MV-4-11 (cell line): ENCODE results near the gene ROS1.
A peak's percentile ranks its signal among the peaks of the same experiment; 100 is the strongest.
"Not testable (repeated sequence)": the region's sequence is repeated elsewhere in the genome, so short reads cannot be mapped to it uniquely, and the experiment has no call there.

Experiments used
- DNase-seq: peaks from one replicate; lab custom pipeline; 2025; lab: John Stamatoyannopoulos, UW

The ROS1 gene

DNA sequence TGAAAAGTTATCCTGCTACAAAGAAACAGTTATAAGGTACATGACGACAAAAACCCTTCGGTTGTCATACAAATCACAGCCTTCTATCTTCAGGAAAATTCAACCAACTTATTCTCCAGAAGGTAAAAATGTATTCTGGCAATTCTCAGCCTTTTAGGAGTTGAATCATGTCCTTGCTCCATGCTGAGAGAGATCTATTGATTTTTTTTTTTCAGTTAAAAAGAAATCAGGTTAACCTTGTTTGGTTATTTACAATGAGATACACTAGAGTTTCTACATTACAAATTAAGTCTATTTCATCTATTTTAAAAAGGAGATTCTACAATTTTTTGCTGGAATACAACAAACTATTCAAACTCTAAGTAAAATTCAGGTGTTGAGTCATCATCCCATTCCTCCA is 45.4 kb downstream of the ROS1 start:
- no peak for DNase-seq

DNA sequence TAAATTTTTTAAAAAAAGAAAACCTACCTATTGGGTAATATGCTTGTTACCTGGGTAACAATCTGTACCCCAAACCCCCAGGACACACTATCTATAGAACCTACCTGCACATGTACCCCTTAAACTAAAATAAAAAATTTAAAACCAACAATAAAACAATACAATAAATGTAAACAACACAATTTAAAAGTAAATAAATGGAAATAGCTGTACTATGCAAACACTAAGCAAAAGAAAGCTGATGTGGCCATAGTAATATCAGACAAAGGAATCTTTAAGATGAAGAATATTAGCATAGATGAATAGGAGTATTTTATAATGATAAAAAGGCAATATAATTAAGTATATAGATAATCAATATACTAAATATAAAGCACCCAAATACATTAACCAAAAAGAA is 50.3 kb downstream of the ROS1 start:
- no peak for DNase-seq

DNA sequence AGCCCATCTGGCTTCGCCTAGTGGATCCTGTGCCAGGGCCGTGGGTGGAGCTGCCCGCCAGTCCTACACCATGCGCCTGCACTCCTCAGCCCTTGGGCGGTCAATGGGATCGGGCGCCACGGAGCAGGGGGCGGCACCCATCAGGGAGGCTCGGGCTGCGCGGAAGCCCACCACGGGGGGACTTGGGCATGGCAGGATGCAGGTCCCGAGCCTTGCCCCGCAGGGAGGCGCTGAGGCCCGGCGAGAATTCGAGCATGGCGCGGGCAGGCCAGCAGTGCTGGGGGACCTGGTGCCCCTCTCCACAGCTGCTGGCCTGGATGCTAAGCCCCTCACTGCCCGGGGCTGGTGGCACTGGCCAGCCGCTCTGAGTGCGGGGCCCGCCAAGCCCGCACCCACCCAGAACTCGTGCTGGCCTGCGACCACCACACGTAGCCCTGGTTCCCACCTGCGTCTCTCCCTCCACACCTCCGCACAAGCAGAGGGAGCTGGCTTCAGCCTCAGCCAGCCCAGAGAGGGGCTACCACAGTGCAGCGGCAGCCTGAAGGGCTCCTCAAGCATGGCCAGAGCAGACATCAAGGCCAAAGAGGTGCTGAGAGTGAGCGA is 52.4 kb downstream of the ROS1 start:
- DNase-seq = no peak

DNA sequence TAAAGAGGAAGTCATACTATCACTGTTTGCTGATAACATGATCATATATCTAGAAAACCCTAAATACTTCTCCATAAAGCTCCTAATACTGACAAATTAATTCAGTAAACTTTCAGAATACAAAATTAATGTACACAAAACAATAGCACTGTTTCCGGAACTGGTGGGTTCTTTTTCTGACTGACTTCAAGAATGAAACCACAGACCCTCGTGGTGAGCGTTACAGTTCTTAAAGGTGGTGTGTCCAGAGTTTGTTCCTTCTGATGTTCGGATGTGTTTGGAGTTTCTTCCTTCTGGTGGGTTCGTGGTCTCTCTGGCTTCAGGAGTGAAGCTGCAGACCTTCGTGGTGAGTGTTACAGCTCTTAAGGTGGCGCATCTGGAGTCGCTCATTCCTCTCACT is 53.5 kb downstream of the ROS1 start:
- not testable (repeated sequence) for DNase-seq

DNA sequence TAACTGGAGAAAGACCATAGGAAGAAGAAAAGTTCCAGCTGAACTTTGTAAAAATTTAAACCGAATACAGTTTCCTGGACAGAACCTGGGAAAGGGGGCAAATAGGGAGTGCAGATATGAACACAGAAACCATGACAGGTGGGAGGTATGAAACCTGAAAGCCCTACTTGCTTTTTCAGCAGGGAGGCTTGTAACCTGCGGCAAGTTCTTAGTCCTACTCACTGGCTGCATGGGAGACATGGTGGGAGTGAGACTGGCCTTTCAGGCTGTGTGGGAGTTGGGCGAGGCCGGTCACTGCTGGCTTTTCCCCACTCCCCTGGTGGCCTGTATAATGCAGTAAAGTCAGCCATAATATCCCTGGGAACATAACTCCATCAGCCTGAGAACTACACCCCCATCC is 54.2 kb downstream of the ROS1 start:
- no peak for DNase-seq

DNA sequence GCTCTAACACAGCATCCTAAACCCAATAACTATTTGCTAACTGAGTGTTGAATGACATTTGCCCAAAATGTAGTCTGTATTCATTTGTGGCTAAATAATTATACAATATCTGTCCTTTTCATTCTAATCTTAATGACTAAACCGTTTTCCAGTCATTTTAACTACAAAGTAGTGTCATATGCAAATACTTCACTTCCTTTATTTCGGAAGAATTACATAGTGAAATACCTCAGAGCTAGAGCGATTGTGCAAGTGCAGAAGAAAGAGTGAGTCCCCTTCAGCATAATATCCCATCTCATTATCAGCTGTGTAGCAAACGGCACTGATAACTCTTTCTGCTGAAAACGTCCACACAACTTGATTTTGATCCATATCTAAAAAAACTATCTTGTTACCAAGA is 66.2 kb downstream of the ROS1 start:
- DNase-seq = peak; percentile 61

DNA sequence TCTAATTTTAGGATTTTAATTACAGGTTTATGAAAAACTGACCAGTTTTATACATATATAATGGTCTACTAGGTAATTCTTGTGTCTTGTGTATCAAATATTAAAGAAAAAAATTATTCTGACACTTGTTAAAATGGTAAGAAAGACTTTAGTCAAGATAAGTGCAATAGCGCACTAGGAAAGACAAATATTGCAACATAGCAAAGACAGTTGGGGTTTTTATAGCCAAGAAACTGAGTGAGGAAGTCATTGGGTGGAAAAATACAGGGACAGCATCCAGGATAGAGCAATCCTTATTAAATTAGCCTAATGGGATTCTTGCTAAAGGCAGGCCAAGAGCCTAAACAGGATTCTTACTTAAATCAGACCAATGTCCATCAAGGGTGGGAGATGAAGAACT is 71.1 kb downstream of the ROS1 start:
- peak; percentile 51 for DNase-seq

DNA sequence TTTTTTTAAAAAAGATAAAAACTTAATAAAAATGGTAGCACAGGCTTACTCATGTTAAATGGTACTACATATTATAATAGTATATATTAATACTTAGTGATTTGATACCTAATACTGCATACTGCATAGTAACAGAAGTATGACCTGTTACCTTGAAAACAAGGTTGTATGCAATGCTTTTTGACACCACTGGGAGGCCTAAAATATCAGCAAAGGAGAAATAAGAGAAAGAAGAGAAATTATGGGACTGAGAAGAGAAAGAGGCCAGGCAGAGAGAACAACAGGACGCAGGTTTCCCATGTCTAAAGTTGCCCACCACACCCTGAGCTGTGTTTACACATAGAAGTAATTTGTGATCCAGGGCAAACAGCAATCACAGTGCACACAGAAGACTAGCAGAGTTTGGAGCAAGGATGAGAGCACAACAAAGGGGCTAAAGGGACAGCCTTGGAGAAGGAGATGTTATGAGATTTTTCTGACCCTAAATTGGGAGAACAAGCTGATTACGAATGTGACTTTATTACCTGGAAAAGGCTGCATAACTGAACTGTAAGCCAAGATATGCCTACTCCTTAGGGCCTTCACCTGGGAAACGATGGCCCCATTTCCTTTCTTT is 73.2 kb downstream of the ROS1 start:
- DNase-seq = no peak

DNA sequence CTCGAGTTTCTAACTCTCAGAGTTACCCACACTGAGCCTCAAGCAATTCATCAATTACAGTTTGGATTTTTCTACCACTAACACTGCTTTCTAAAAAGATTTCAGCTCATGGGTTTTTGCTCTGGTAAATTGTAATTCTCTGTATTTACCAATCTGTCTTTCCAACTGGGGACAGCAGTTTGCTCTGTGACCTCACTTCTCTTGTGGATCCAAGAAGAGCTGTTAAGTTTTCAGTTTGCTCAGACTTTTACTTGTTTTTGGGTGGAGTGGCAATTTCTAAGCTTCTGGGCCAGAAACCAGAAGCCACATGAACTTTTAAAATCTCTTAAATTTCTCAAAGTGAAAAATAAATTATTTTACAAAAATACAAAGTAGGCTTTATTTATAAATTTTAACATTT is 74.2 kb downstream of the ROS1 start:
- no peak for DNase-seq

DNA sequence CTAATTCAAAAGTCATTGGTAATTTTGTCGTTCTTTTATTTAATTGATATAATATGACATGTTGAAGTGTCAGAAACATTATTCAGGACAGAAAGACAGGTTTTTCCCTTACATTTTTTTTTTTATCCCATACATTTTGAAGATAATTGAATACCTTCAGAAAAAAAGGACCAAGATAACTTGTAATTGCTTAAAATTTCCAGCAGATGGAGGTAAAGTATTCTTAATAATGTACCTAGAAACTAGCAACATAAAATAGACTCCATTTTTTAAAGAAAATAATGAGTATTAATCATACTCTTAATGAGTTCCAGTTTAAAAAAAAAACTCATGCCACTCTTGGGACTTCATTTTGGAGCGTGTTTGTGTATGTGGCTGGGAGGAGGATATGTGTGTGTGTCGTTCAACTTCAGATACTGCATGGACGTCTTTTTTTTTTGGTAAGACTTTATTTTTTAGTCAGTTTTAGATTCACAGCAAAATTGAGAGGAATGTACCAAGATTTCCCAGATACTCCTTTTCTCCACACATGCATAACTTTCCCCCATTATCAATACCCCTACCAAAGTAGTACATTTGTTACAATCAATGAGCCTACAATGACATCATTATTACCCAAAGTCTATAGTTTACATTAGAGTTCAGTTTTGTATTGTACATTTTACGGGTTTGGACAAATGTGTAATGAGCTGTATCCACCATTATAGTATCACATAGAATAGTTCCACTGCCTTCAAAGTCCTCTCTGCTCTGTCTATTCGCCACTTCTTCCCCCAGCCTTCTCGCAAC is 79.4 kb downstream of the ROS1 start:
- DNase-seq = peak; percentile 14

DNA sequence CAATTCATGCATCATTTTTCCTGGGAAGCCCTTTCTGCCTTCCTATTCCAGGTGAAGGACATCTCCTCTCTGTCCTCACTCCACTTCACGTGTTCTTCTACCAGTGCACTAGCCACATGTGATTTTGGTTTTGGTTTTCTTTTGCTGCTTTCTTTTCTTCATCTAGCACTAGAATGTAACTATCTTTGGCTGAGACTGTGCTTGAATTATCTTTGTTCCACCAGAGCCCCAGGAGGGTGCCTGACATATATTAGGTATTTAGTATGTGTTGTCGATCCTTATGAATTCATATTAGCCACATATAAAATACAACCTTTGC is 80.5 kb downstream of the ROS1 start:
- DNase-seq = no peak

DNA sequence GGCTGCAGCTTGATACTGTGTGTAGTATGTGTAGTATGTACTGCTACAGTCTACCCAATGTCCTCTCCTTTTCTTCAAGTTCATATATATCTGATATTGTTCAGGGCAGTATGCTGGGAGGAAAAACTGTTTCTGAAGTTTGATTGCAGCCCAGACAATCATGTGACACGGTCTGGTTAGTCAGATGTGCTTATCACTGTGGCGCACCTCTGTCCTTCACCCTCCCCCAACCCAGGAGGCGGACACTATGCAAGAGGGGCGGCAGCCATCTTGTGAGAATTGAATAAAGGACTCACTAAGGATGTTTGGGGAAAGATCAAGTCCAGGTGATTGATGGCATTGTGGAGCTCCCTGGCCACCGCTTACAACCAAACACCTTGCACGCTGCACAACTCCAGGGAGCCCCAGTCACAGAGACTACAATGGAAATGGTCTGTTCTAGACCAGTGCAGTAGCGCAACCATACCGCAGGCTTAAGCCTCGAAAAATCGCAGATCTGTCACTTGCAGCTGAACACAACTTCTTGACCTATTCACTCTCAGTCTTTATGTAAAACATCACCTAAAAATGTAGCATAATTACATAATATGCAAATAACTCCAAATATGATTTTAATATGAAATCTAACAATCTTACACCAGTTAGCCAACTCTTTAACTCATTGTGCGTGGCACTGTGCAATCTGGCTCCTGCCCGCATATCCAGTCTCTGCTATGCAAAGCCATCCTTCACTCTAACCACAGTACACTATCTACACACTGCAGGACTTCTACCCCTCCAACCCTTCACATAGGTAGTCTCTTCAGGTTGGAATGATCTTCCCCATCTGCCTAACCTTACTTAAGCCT is 81.1 kb downstream of the ROS1 start:
- no peak for DNase-seq

DNA sequence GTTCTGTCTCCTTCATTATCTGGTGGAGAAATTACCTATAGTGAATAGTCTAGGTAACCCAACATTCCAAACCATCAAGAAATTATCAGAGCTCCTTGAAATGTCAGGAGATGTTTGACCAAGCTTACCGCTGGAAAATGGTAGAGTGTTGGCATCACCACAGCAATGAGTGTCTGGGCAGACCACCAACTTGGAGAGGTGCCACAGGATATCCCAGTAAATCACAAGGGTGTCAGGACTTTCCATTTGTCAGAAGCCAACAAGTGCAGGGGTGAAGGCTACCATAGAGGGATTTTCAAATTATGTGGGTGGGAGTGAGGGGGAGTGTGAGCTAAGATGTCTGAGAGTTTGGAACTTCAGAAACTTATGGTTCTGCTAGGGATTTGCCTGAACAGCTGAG is 87.2 kb downstream of the ROS1 start:
- DNase-seq = no peak

DNA sequence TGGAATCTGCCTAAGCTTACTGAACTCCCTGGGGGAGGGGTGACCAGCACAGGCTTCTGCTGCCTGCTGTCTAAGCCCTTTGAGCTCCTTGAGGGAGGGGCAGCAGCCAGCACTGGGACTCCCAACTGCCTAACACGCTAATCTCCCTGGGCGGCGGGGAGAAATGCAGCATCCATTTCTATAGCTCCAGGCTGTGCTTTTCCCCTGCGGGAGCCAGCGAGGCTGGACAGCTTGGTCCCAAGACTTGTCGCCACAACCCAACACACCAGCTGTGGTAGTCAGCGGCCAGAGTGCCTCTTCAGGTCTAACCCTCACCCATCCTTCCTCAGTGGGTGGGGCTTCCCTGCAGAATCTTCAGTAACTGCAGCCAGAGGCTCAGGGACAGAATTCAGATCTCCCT is 95.8 kb downstream of the ROS1 start:
- no peak for DNase-seq

DNA sequence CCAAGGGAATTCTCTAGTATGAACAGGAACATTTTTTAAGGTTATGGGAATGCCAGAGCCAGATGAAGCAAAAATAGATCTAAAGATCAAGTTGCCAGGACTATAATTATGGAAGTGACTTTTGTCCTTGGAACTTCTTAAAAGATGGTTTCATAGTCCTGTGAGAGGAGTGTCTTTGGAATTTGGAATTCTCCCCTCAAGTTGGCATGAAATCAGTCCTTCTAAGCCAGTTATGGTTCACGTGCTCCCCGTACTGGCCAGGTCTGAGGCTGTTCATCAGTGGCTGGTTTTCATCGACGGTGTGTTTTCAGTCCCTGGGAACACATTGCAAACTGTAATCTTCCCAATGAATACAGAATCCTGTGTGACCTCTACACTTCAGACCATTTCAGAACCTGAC is 97.2 kb downstream of the ROS1 start:
- no peak for DNase-seq

DNA sequence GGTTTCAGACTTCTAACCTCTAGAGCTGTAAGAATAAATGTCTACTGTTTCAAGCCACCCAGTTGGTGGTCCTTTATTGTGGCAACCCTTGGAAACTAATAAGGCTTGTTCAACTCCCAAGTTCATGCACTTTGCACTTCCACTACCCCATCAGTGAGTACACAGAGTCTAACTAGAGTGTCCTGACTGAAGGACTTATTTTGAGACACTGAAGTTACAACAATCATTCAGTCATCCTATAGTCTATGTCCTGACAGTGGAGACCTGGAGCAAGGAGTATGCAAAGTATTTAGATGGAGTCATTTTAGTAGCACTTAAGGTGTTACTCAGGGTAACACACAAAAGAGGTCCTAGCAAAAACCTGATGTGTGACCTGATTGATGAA is 97.7 kb downstream of the ROS1 start:
- no peak for DNase-seq

DNA sequence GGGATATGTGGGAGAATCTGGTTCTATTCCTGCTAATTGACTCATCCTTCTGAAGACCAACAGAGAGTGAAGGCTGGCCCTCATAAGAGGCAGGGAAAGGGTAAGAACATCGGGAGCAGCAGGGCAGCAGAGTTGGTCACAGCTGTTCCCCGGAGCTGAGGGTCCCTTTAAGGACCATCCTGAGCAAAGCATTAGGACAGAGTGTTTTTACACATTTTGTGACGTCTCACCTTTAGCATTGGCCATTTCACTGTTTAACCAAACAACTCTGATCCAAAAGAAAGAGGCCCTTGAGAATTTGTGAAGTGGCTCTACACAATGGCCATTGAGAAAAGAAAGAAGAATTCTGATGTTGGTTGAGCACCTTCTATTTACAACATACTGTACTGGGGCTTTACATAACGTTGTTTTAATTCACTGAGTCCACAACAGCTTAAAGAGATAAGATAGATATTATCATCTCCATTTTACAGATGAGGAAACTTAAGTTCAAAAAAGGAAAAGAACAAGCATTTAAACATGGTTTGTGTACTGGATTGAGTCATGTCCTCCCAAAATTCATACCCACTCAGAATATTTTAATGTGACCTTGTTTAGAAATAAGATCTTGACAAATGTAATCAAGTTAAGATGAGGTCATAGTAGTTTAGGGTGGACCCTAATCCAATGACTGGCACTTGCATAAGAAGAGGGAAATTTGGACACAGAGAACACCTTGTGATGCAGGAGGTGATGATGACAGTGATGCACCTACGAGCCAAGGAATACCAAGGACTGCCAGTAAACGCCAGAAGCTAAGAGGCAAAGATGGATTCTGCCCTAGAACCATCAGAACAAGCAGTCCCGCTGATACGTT is 98.4 kb downstream of the ROS1 start:
- no peak for DNase-seq

DNA sequence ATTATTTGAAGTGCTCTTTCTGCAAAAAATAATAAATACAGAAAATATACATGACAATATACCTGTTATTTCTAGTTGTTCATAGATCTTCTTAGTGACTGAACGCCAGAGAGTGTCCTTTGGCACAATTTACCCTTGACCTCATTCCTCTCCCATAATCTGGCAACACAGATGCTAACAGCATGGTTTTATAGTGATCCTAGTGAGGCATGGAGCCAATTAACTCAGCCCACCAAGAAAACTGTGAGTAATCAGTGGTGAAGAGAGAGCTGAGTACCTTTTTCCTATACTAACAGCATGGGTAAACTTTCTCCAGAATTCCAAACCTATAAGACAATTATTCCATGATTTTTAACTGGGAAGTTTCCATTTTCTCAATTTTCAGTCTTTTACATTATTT is 99.3 kb downstream of the ROS1 start:
- DNase-seq = no peak

DNA sequence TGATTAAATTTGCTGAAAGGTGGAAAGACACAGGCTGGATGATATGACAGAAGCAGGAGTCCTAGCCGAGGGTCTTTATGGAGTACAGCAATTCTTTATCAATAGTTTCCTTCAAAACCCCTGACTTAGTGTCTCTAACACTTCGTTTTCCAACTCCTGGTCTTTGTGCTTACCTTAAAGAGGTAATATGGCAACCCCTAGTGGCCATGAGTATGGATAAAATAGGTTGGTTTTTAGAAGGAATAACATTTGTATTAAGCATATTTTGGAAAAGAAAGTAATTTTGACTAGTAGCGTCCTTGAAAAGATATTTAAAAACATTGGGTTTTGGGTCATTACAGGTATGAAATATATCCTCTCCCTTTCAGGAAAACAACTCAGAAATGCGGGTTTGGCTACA is 108.5 kb downstream of the ROS1 start:
- no peak for DNase-seq

DNA sequence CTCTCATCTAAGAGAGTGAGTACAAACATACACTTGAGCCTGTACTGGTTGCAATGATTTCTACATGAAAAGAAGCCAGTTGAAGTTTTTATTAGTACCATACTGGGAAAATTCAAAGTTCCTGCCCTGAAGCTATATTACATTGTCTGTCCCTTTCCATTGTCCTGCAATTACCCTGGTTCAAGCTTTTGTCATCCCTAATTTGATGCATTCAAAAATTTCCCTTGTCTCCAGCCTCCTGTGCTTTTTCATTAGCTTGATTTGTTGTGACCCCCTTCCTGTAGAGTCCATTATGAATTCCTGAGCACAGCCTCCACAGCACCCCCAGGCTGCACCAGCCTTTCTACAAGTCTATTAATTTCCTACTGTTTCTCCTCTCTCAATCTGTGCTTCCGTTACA is 114.0 kb downstream of the ROS1 start:
- no peak for DNase-seq

DNA sequence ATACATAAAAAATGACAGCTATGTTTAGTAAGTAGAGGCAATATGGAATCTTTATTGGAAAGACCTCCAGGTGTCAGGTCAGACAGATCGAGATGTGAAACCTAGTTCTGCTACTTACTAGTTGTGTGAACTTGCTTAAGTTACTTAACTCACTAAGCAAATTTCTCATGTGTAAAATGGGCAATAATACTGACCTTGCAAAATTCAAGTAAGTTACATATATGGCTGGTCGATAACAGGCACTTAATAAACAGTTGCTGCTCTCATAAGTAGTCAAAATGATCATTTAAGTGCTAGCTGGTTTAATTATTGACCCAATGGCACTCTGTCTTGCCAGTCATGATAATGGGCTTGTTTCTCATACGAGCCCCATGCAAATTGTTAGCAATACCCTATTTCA is 114.4 kb downstream of the ROS1 start:
- no peak for DNase-seq

DNA sequence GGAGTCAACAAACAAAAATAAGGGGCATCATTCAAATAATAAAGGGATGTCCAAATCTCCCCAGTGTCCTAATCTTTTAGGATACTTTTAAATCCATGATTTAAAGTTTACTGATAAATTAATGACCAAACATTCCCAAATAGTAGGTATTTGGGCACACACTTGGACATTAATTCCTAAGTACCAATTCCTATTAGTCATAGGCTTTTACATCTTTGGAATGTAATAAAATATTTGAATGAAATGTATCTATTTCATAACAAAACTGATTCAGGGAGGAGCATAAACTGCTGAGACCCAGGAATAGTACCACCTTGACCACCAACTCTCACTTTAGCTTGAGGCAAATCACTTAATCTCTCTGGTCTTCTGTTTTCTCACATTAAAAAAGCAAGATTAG is 116.1 kb downstream of the ROS1 start:
- DNase-seq = no peak
